GM12878 (cell line): ENCODE data around the gene MACF1. TPM values are rescaled to one million over a fixed set of nuclear protein-coding genes. Genes with fewer than 3 reads are reported as not detected.

Experiments
- ATAC-seq: fragments of 200-7000 bp; cut with Tn5 transposase; 3 replicates; pipeline ENCODE4 v1.9.1; 2020; ENCODE audit warnings: mild to moderate bottlenecking, moderate library complexity
- BruUV-seq: library from RNA; stranded (reverse); fragments of 400-500 nt; replicated peaks from 2 replicates; lab custom pipeline; 2021; lab: Mats Ljungman, UMichigan
- CTCF ChIA-PET: fragments of 300-600 bp; sonication (Branson Sonifier 250); formaldehyde crosslinking; extraction: SDS; loops from one replicate; lab custom pipeline; 2021; ENCODE audit warnings: inconsistent platforms; lab: Yijun Ruan, JAX
- POLR2A ChIA-PET: fragments of 350-600 bp; formaldehyde crosslinking; extraction: SDS; loops from one replicate; lab custom pipeline; 2021; ENCODE audit warnings: inconsistent platforms; lab: Charles Lee
- RAD21 ChIA-PET: fragments of 300-600 bp; sonication (Branson Sonifier 250); formaldehyde crosslinking; loops from one replicate; lab custom pipeline; 2023; ENCODE audit warnings: antibody characterized with exemption; ENCODE audit not compliant: unreplicated experiment; lab: Charles Lee
- SMC1A ChIA-PET: fragments of 300-600 bp; sonication (Branson Sonifier 250); formaldehyde crosslinking; loops from one replicate; lab custom pipeline; 2023; ENCODE audit not compliant: unreplicated experiment, uncharacterized antibody; lab: Charles Lee
- DNase-seq: peaks from one replicate; pipeline ENCODE4 v3.0.0-alpha.2; 2011; ENCODE audit warnings: low read depth, low spot score
- FAIRE-seq: peaks from 3 replicates; lab custom pipeline; 2011; peaks lifted over from hg19 to GRCh38; lab: Jason Lieb, UNC
- H2AFZ ChIP-seq: 2 replicates; pipeline ENCODE4 v1.6.0; 2011; ENCODE audit warnings: low read depth, low read length, control low read depth; ENCODE audit not compliant: control insufficient read depth
- H3K27ac ChIP-seq: 2 replicates; pipeline ENCODE4 v1.5.1; 2011; ENCODE audit warnings: control low read depth; ENCODE audit not compliant: control insufficient read depth, insufficient read depth
- H3K27me3 ChIP-seq, 2 experiments: replicated peaks in 1 of 2; 2 replicates each; pipeline versions ENCODE4 v1.6.0 to v1.6.1; 2011; ENCODE audit warnings: low read length in 1 of 2; ENCODE audit not compliant: control insufficient read depth in 2 of 2, insufficient read depth in 2 of 2
- H3K36me3 ChIP-seq, 2 experiments: 2 replicates each; pipeline ENCODE4 v1.5.1; 2011; ENCODE audit warnings: low read length in 1 of 2; ENCODE audit not compliant: control insufficient read depth in 2 of 2, insufficient read depth in 2 of 2
- H3K4me1 ChIP-seq: 2 replicates; pipeline ENCODE4 v1.6.1; 2011; ENCODE audit warnings: mild to moderate bottlenecking, low read length, moderate library complexity, mixed read lengths; ENCODE audit not compliant: control insufficient read depth, insufficient read depth
- H3K4me2 ChIP-seq: 2 replicates; pipeline ENCODE4 v1.6.0; 2011; ENCODE audit warnings: control low read depth; ENCODE audit not compliant: control insufficient read depth, insufficient read depth
- H3K4me3 ChIP-seq: fragments of 200-600 bp; sonication (generic); 2 replicates; pipeline ENCODE4 v1.5.1; 2016
- H3K79me2 ChIP-seq: 2 replicates; pipeline ENCODE4 v1.6.0; 2011; ENCODE audit warnings: low read length; ENCODE audit not compliant: control insufficient read depth, insufficient read depth
- H3K9ac ChIP-seq: 2 replicates; pipeline ENCODE4 v1.8.0; 2011; ENCODE audit warnings: low read length, control low read depth, mixed read lengths; ENCODE audit not compliant: control insufficient read depth, insufficient read depth
- H3K9me3 ChIP-seq: replicated peaks from 3 replicates; pipeline ENCODE4 v1.5.1; 2011; ENCODE audit warnings: mild to moderate bottlenecking, low read length; ENCODE audit not compliant: control insufficient read depth, insufficient read depth
- H4K20me1 ChIP-seq: 2 replicates; pipeline ENCODE4 v1.6.0; 2011; ENCODE audit not compliant: control insufficient read depth, insufficient read depth
- CBFB ChIP-seq: IDR thresholded peaks from 2 replicates; pipeline ENCODE4 v1.6.1; 2016; ENCODE audit warnings: antibody characterized with exemption, low read depth
- EGR1 ChIP-seq, 2 experiments: IDR thresholded peaks; 1 replicate in 1 of 2; 2 replicates in 1 of 2; pipeline ENCODE4 v1.6.1; 2011 to 2012; ENCODE audit warnings: low read depth in 2 of 2, low read length in 2 of 2, borderline replicate concordance in 1 of 2, mild to moderate bottlenecking in 1 of 2, moderate library complexity in 1 of 2
- JUNB ChIP-seq: IDR thresholded peaks from 2 replicates; pipeline ENCODE4 v1.6.1; 2016; ENCODE audit warnings: antibody characterized with exemption, mild to moderate bottlenecking
- MTA3 ChIP-seq: IDR thresholded peaks from 2 replicates; pipeline ENCODE4 v1.6.1; 2012; ENCODE audit warnings: low read length, inconsistent platforms, borderline replicate concordance
- STAT1 ChIP-seq: fragments of 450-650 bp; conservative IDR thresholded peaks from 2 replicates; pipeline ENCODE4 v1.6.1; 2014; ENCODE audit warnings: antibody characterized with exemption, mild to moderate bottlenecking
- WGBS: methylation state at CpG from one replicate; pipeline ENCODE4 v1.1.6; 2016; ENCODE audit warnings: low lambda C conversion rate; ENCODE audit not compliant: insufficient replicate concordance, insufficient coverage; ENCODE audit errors: missing lambda C conversion rate; 5-methylcytosine and 5-hydroxymethylcytosine counted together
- in situ Hi-C: fragments of 300-500 bp; cut with MboI; formaldehyde crosslinking; loops from 9 replicates; pipeline ENCODE4 v1.14.3; 2018; ENCODE audit warnings: mixed read lengths
- intact Hi-C: fragments of 100-400 bp; cut with micrococcal nuclease; formaldehyde crosslinking; loops from one replicate; pipeline ENCODE4 v1.14.2; 2022; ENCODE audit not compliant: unreplicated experiment
- polyA plus RNA-seq, 11 experiments: library from polyadenylated mRNA; depleted of rRNA in 4 of 11; unstranded in 6 of 11; stranded (reverse) in 5 of 11; fragments of >200 nt; fragmentation: Nextera tagmentation in 4 of 11; fragmentation: Illumina TruSeq in 1 of 11; extraction: Ambion mirVana in 4 of 11; extraction: Trizol in 1 of 11; gene quantifications; 1 replicate in 1 of 11; 2 replicates in 10 of 11; pipeline versions ENCODE4 v1.2.1 to v1.2.3, GENCODE V29; 2011 to 2016; ENCODE audit warnings: inconsistent platforms in 2 of 11, missing spikeins in 2 of 11, low read depth in 1 of 11
- total RNA-seq, 4 experiments: library from RNA; depleted of rRNA in 3 of 4; stranded (reverse); fragments of >200 nt in 3 of 4; fragmentation: Illumina TruSeq in 1 of 4; extraction: Trizol in 1 of 4; gene quantifications; 2 replicates each; pipeline versions ENCODE4 v1.2.1 to v1.2.3, GENCODE V29; 2013 to 2021
- TF ChIP-seq, protein P1 (sequence below): IDR thresholded peaks from 2 replicates; pipeline ENCODE4 v1.6.1; 2011; ENCODE audit warnings: mild to moderate bottlenecking, low read depth, low read length, moderate library complexity; ENCODE audit not compliant: insufficient replicate concordance

MACF1 gene
- total and polyA plus RNA-seq, 10 of the 15 experiments (the other 5 are each of a cell fraction or from before 2014, with no cell fraction given): 15.5 to 201 (median 76.9) TPM

DNA sequence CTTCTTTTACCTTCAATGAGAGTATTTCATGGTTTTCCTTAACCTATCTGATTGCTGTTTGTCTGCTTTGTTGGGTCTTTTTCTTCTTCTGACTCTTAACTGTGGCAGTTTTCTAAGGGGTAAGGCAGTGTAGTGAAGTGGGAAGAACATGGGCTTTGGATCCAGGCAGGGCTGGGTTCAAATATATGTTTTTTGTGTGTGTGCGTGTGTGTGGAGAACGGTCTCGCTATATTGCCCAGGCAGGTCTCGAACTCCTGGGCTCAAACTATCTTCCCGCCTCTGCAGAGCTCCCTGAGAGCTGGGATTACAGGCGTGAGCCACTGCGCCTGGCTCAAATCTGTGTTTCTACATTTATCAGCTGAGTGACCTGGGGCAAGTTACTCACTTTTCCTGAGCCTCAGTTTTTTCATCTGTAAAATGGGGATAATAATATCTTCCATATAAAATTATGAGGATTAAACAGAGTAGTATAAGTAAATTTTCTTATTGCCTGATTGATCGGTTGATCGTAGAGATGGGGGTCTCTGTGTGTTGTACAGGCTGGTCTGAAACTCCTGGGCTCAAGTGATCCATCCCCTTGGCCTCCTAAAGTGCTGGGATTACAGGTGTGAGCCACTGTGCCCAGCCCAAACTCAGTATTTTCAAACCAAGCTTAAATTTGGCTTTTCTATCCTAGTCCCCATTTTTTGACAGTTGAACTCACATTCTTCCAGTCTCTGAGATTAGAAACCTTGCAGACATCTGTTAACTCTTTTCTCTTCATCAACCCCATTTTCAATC, 36.0 kb upstream of the MACF1 start:
- DNase-seq (no peak), FAIRE-seq (no peak), ATAC-seq (no peak)
- in situ Hi-C loops: no loop called here
- no peak overlapping the region for H3K27ac ChIP-seq
- TF ChIP-seq CBFB (no peak), EGR1 (IDR thresholded peaks at IDR 0.05; ENCODE audit: borderline replicate concordance in 1 of 2, low read depth in 2 of 2, low read length in 2 of 2) (no peak), STAT1 (no peak), MTA3 (no peak), JUNB (no peak)
- TF ChIP-seq, protein P1, sequence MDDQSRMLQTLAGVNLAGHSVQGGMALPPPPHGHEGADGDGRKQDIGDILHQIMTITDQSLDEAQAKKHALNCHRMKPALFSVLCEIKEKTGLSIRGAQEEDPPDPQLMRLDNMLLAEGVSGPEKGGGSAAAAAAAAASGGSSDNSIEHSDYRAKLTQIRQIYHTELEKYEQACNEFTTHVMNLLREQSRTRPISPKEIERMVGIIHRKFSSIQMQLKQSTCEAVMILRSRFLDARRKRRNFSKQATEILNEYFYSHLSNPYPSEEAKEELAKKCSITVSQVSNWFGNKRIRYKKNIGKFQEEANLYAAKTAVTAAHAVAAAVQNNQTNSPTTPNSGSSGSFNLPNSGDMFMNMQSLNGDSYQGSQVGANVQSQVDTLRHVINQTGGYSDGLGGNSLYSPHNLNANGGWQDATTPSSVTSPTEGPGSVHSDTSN: no peak
- POLR2A ChIA-PET: no interaction called here
- RAD21 ChIA-PET: interaction anchor here (0.9 kb wide), 1 partner anchor 16 kb away, joined by 3 read pairs; no protein-coding TSS in a partner anchor
- SMC1A ChIA-PET: interaction anchor here (0.8 to 2.6 kb wide), 3 partner anchors 14 to 28 kb away, joined by 3 to 10 read pairs (median 4); no protein-coding TSS in a partner anchor
- no peaks in the 10 kb centered on the region for H3K27me3 ChIP-seq
- H3K4me2 ChIP-seq: no peak overlapping the region
- intact Hi-C loops: no loop called here
- no peaks in the 10 kb centered on the region for H3K4me1 ChIP-seq
- peaks cover 15% of the 10 kb centered on the region for H3K79me2 ChIP-seq
- H4K20me1 ChIP-seq: no peaks in the 10 kb centered on the region; the same call in 1 of the 2 replicates
- no peaks in the 10 kb centered on the region for H3K9me3 ChIP-seq
- CTCF ChIA-PET: interaction anchor here (1.2 to 1.6 kb wide), 3 partner anchors 10 to 26 kb away, joined by 3 to 6 read pairs (median 4); no protein-coding TSS in a partner anchor
- 93% methylated on average over 9 of the region's 9 CpGs for WGBS
- no TSS peak for BruUV-seq
- H3K36me3 ChIP-seq: no peaks in the 10 kb centered on the region
- H2AFZ ChIP-seq: no peak overlapping the region
- H3K9ac ChIP-seq: no peak overlapping the region
- no peak overlapping the region for H3K4me3 ChIP-seq
